Transverse colon (tissue), 4 donors: ENCODE measurements around the gene RFXANK. TPM values are rescaled to one million over a fixed set of nuclear protein-coding genes. Genes with fewer than 3 reads are reported as not detected.
A peak's percentile ranks its signal among the peaks of the same experiment; 100 is the strongest.
"Not testable (repeated sequence)": the region's sequence is repeated elsewhere in the genome, so short reads cannot be mapped to it uniquely, and the experiment has no call there.

ENCODE experiments used
- DNase-seq: peaks from one replicate; pipeline ENCODE4 v3.0.0-alpha.2; 2019
- H3K27ac ChIP-seq, 4 donors: fragments of 200-600 bp; sonication (generic); 2 replicates each; pipeline ENCODE4 v1.5.1; 2016 to 2018; ENCODE audit warnings: inconsistent platforms in 4 of 4
- H3K27me3 ChIP-seq: fragments of 200-600 bp; sonication (generic); 2 replicates; pipeline ENCODE4 v1.5.1; 2017; ENCODE audit warnings: inconsistent platforms
- H3K36me3 ChIP-seq, 4 donors: fragments of 200-600 bp; sonication (generic); 2 replicates each; pipeline ENCODE4 v1.5.1; 2017 to 2019; ENCODE audit warnings: inconsistent platforms in 4 of 4
- H3K4me1 ChIP-seq, 4 donors: fragments of 200-600 bp; sonication (generic); 2 replicates each; pipeline ENCODE4 v1.5.1; 2017 to 2020; ENCODE audit warnings: inconsistent platforms in 4 of 4
- H3K4me3 ChIP-seq, 4 donors: fragments of 200-600 bp; sonication (generic); 1 replicate in 1 of 4; 2 replicates in 3 of 4; pipeline versions ENCODE4 v1.5.1 to v1.6.1; 2017 to 2019; ENCODE audit warnings: inconsistent platforms in 4 of 4
- H3K9me3 ChIP-seq, 2 donors: fragments of 200-600 bp; sonication (generic); 2 replicates each; pipeline ENCODE4 v1.5.1; 2017 to 2019; ENCODE audit warnings: inconsistent platforms in 2 of 2
- CTCF ChIP-seq, 5 experiments: fragments of 200-600 bp in 3 of 5; fragments of 450-650 bp in 2 of 5; sonication (generic) in 3 of 5; IDR thresholded peaks; 1 replicate in 2 of 5; 2 replicates in 3 of 5; pipeline ENCODE4 v1.5.1; 2016 to 2017; ENCODE audit warnings: antibody characterized with exemption in 5 of 5, inconsistent platforms in 3 of 5, mild to moderate bottlenecking in 2 of 5, moderate library complexity in 1 of 5
- EP300 ChIP-seq: sonication (generic); formaldehyde crosslinking; IDR thresholded peaks from one replicate; pipeline ENCODE4 v1.6.1; 2017; ENCODE audit warnings: antibody characterized with exemption, low read depth
- POLR2A ChIP-seq: fragments of 450-650 bp; IDR thresholded peaks from one replicate; pipeline ENCODE4 v1.6.1; 2016; ENCODE audit warnings: antibody characterized with exemption, mild to moderate bottlenecking, moderate library complexity
- POLR2AphosphoS5 ChIP-seq, 3 donors: sonication (generic); formaldehyde crosslinking; IDR thresholded peaks; one replicate each; pipeline ENCODE4 v1.6.1; 2016; ENCODE audit warnings: antibody characterized with exemption in 3 of 3
- WGBS, 2 donors: methylation state at CpG; one replicate each; pipeline ENCODE4 v1.1.5; 2018; ENCODE audit warnings: low coverage in 1 of 2; 5-methylcytosine and 5-hydroxymethylcytosine counted together
- in situ Hi-C, 4 donors: fragments of 200-750 bp; cut with MboI; loops; one replicate each; pipeline versions ENCODE4 v1.15.0 to v1.15.1; 2017; ENCODE audit warnings: low sequenced_read_pairs in 3 of 4, low pct_ligation_motif_present in 1 of 4, low pct_unique_long_range_greater_than_20kb in 1 of 4
- intact Hi-C: fragments of 100-400 bp; cut with DNase I; formaldehyde crosslinking; loops from one replicate; pipeline ENCODE4 v1.15.1; 2023; ENCODE audit warnings: low total_unique reads
- total RNA-seq, 4 donors: library from RNA; depleted of rRNA; stranded (reverse); fragments of >200 nt; gene quantifications; one replicate each; pipeline ENCODE4 v1.1.0, GENCODE V29; 2016

Gene RFXANK
- total RNA-seq, 4 donors from 2014 or later: 35.9 to 51.1 (median 48.6) TPM

- TF ChIP-seq POLR2A (no peak), CTCF (IDR thresholded peaks at IDR 0.05) (peak; percentile 96 to 99 (median 98))
- H3K4me3 ChIP-seq: no peak overlapping the region
- in situ Hi-C loops: no loop called here
- H3K4me1 ChIP-seq: peaks cover 0 to 7% (median 2%) of the 10 kb centered on the region in 4 donors
- intact Hi-C loops: no loop called here
- no peaks in the 10 kb centered on the region for H3K9me3 ChIP-seq
- DNase-seq: peak; percentile 87
- H3K27ac ChIP-seq: no peak overlapping the region
- 31 to 56% methylated on average over 21 to 39 of the region's 47 CpGs for WGBS, 2 donors
- H3K36me3 ChIP-seq: peaks cover 0 to 8% (median 0%) of the 10 kb centered on the region in 4 donors
- no peaks in the 10 kb centered on the region for H3K27me3 ChIP-seq
These were observed 46.1 kb upstream of the RFXANK start for GRCh38 chr19:19145684-19146608.

GRCh38 chr19:19146865-19147264 lies 45.2 kb upstream of the RFXANK start:
- Histone ChIP-seq H3K27me3 (no peaks in the 10 kb centered on the region), H3K9me3 (no peaks in the 10 kb centered on the region), H3K27ac (no peak overlapping the region), H3K4me1 (peaks cover 0 to 7% (median 2%) of the 10 kb centered on the region in 4 donors), H3K36me3 (peaks cover 0 to 8% (median 0%) of the 10 kb centered on the region in 4 donors), H3K4me3 (no peak overlapping the region)
- no peak for DNase-seq
- intact Hi-C loops (no loop called here), in situ Hi-C loops (no loop called here)
- TF ChIP-seq POLR2AphosphoS5 (IDR thresholded peaks at IDR 0.05) (no peak), EP300 (no peak), CTCF (IDR thresholded peaks at IDR 0.05) (no peak), POLR2A (no peak)
- 96% methylated on average over 7 of the region's 7 CpGs; no CpG with 5 or more reads in 1 of the 2 donors for WGBS, 2 donors

- intact Hi-C loops: no loop called here
These were observed 44.7 kb upstream of the RFXANK start for GRCh38 chr19:19147344-19147743.

GRCh38 chr19:19148504-19148903 lies 43.6 kb upstream of the RFXANK start:
- H3K4me1 ChIP-seq, intact Hi-C loops, H3K36me3 ChIP-seq, DNase-seq, H3K9me3 ChIP-seq, H3K27me3 ChIP-seq, in situ Hi-C loops, H3K27ac ChIP-seq, H3K4me3 ChIP-seq: not testable (repeated sequence)
- 96 to 98% methylated on average over 7 to 8 of the region's 8 CpGs for WGBS, 2 donors

More at GRCh38 chr19:19147344-19147743, 44.7 kb upstream of the RFXANK start:
- no peaks in the 10 kb centered on the region for H3K9me3 ChIP-seq
- no peak for DNase-seq
- TF ChIP-seq POLR2AphosphoS5 (IDR thresholded peaks at IDR 0.05) (no peak), CTCF (IDR thresholded peaks at IDR 0.05) (no peak), POLR2A (no peak), EP300 (no peak)
- in situ Hi-C loops: no loop called here
- no peaks in the 10 kb centered on the region for H3K27me3 ChIP-seq
- no peak overlapping the region for H3K4me3 ChIP-seq
- WGBS, 2 donors: 96% methylated on average over 5 of the region's 5 CpGs; no CpG with 5 or more reads in 1 of the 2 donors
- no peak overlapping the region for H3K27ac ChIP-seq
- peaks cover 0 to 7% (median 2%) of the 10 kb centered on the region in 4 donors for H3K4me1 ChIP-seq
- H3K36me3 ChIP-seq: peaks cover 0 to 8% (median 0%) of the 10 kb centered on the region in 4 donors
